ENCODE results near the gene CMTR1. TPM values are rescaled to one million over a fixed set of nuclear protein-coding genes. Genes with fewer than 3 reads are reported as not detected.

CMTR1 gene, protein sequence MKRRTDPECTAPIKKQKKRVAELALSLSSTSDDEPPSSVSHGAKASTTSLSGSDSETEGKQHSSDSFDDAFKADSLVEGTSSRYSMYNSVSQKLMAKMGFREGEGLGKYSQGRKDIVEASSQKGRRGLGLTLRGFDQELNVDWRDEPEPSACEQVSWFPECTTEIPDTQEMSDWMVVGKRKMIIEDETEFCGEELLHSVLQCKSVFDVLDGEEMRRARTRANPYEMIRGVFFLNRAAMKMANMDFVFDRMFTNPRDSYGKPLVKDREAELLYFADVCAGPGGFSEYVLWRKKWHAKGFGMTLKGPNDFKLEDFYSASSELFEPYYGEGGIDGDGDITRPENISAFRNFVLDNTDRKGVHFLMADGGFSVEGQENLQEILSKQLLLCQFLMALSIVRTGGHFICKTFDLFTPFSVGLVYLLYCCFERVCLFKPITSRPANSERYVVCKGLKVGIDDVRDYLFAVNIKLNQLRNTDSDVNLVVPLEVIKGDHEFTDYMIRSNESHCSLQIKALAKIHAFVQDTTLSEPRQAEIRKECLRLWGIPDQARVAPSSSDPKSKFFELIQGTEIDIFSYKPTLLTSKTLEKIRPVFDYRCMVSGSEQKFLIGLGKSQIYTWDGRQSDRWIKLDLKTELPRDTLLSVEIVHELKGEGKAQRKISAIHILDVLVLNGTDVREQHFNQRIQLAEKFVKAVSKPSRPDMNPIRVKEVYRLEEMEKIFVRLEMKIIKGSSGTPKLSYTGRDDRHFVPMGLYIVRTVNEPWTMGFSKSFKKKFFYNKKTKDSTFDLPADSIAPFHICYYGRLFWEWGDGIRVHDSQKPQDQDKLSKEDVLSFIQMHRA
- total RNA-seq, result 10 to 100 TPM; 15.6 to 22.3 (median 16.5) TPM
- long read RNA-seq, partial matches to known transcripts, result 1 of 2 reads
- long read RNA-seq, other reads (novel, unspliced or antisense), result 1 of 2 reads

DNA sequence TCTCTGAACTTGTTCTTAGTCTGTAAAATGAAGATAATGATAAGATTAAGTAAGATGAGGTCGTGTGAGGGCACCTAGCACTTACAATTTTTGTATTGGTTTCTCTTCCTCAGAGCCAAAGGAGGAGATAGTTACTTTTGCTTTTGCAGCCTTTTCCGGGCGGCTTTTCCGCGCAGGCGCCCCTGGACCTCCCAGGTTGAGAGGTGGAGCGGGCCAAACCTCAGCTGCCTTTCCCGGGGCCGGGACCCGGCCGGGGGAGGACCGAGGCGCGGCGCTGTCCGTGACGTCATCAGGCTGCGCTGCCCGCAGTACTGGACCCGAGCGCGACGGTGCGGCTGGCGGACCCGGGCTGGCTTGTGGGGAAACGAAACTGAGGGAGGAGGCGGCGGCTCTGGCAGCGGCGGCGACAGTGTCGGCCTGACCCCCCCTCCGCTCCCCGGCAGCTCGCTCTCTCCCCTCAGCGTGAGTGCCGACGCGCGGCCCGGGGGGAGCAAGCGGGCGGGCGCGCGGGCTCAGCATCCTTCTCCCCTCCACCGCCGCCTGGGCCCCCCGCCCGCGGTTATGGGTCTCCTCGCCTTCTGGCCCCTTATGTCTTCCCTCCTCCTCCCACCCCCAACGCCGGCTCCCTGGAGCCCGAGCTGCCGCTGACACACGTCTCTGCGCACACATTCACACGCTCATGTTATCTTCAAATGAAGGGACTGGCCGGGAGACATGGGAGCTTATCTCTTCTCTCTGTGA lies at the start of gene CMTR1:
CMTR1 (plus strand) TSS at position 306 of the 741 bp plus-strand sequence. CDS start 2,409 bp downstream, outside the sequence.
- H3K36me3 ChIP-seq, result peaks cover 4 to 24% (median 6%) of the 10 kb centered on the region in 4 donors
- WGBS (ENCODE audit: insufficient coverage, low coverage, low lambda C conversion rate, missing lambda C conversion rate), result 1% methylated on average over 26 of the region's 61 CpGs
- peak within 1 kb of the TSS; percentile 86 to 98 (median 96) for H3K4me3 ChIP-seq
- peaks cover 0 to 11% (median 4%) of the 10 kb centered on the region in 4 donors for H3K4me1 ChIP-seq
- DNase-seq (peak; percentile 96 to 98 (median 98)), ATAC-seq (peak; percentile 99 to 100 (median 99))
- intact Hi-C loops (cut with DNase I), result no loop called here
- H3K27me3 ChIP-seq, result no peaks in the 10 kb centered on the region
- TF ChIP-seq POLR2A (IDR thresholded peaks at IDR 0.05), result peak; percentile 74
- TF ChIP-seq, protein P1, sequence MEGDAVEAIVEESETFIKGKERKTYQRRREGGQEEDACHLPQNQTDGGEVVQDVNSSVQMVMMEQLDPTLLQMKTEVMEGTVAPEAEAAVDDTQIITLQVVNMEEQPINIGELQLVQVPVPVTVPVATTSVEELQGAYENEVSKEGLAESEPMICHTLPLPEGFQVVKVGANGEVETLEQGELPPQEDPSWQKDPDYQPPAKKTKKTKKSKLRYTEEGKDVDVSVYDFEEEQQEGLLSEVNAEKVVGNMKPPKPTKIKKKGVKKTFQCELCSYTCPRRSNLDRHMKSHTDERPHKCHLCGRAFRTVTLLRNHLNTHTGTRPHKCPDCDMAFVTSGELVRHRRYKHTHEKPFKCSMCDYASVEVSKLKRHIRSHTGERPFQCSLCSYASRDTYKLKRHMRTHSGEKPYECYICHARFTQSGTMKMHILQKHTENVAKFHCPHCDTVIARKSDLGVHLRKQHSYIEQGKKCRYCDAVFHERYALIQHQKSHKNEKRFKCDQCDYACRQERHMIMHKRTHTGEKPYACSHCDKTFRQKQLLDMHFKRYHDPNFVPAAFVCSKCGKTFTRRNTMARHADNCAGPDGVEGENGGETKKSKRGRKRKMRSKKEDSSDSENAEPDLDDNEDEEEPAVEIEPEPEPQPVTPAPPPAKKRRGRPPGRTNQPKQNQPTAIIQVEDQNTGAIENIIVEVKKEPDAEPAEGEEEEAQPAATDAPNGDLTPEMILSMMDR (IDR thresholded peaks at IDR 0.05), result peak in 1 of 4 donors; percentile 23
- no peaks in the 10 kb centered on the region for H3K9me3 ChIP-seq
- H3K27ac ChIP-seq, result peak within 1 kb of the TSS; percentile 64 to 86 (median 83)

DNA sequence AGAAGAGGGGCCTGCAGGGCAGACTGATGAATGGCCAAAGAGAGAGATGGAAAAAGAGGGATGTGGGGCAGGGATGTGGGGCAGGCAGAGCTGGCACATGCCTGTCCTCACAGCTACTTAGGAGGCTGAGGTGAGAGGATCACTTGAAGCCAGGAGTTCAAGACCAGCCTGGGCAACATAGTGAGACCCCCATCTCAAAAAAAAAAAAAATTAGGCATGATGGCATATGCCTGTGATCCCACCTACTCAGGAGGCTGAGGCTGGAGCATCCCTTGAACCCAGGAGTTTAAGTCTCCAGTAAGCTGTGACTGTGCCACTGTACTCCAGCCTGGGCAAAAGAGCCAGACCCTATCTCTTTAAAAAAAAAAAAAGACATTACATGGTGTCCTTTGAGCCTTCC lies 44.4 kb upstream of the CMTR1 start:
- no peak for TF ChIP-seq POLR2A (IDR thresholded peaks at IDR 0.05)
- TF ChIP-seq, protein P1 (IDR thresholded peaks at IDR 0.05), result no peak
- H3K27ac ChIP-seq, result no peak overlapping the region
- H3K27me3 ChIP-seq, result no peaks in the 10 kb centered on the region
- ATAC-seq, result no peak
- no peaks in the 10 kb centered on the region for H3K9me3 ChIP-seq
- intact Hi-C loops (cut with DNase I), result no loop called here
- no peak overlapping the region for H3K4me3 ChIP-seq
- peaks cover 0 to 5% (median 0%) of the 10 kb centered on the region in 4 donors for H3K4me1 ChIP-seq
- no peak for DNase-seq
- peaks cover 0 to 10% (median 5%) of the 10 kb centered on the region in 4 donors for H3K36me3 ChIP-seq

DNA sequence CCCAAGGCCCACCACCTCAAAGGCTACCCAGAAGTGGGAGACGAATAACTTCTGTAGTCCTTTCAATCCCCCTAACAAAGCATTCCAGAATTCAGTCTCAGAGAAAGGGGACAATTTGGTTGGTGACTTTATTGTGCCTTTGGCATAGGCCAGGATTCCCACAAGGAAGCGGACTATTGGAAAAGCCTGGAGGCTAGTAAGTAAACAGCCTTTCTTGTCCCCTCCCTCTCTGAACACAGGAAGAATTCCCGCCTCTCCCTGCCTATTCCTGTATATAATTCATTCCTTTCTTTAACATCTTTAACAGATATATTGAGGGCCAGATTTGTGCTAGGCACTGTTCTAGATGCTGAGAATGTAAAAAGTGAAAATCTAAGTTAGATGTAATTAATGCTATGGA lies 43.2 kb upstream of the CMTR1 start:
- H3K27me3 ChIP-seq, result no peaks in the 10 kb centered on the region
- no peaks in the 10 kb centered on the region for H3K9me3 ChIP-seq
- ATAC-seq (no peak), DNase-seq (no peak)
- no peak overlapping the region for H3K27ac ChIP-seq
- WGBS (ENCODE audit: insufficient coverage, low coverage, low lambda C conversion rate, missing lambda C conversion rate), result 95% methylated on average over 3 of the region's 3 CpGs
- peaks cover 0 to 10% (median 5%) of the 10 kb centered on the region in 4 donors for H3K36me3 ChIP-seq
- intact Hi-C loops (cut with DNase I), result no loop called here
- H3K4me1 ChIP-seq, result peaks cover 0 to 8% (median 0%) of the 10 kb centered on the region in 4 donors
- no peak overlapping the region for H3K4me3 ChIP-seq
- TF ChIP-seq, protein P1 (IDR thresholded peaks at IDR 0.05), result no peak
- TF ChIP-seq POLR2A (IDR thresholded peaks at IDR 0.05), result no peak

DNA sequence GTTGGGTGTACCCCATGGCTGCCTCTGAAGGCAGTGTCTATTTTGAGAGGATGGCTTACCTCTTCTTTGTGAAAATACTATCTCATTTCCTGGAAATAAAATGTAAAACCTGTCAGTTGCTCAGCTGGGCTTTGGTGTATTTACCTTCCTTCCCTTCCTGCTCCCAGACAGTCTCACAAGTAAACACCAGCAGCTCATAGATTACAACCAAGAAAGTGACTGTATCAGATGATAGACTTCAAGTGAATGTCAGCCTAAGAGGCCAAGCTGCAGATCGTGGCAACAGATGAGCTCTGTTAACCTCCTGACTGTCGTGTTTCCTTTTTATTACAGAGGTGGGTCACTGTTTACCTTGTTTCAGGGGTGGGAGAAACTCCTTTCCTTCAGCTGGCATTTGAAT lies 41.9 kb upstream of the CMTR1 start:
- Histone ChIP-seq H3K36me3 (peaks cover 0 to 10% (median 5%) of the 10 kb centered on the region in 4 donors), H3K9me3 (no peaks in the 10 kb centered on the region), H3K4me1 (peaks cover 0 to 8% (median 0%) of the 10 kb centered on the region in 4 donors), H3K27ac (no peak overlapping the region), H3K4me3 (no peak overlapping the region), H3K27me3 (no peaks in the 10 kb centered on the region)
- WGBS (ENCODE audit: insufficient coverage, low coverage, low lambda C conversion rate, missing lambda C conversion rate), result 60% methylated on average over 1 of the region's 2 CpGs
- ATAC-seq (no peak), DNase-seq (no peak)
- intact Hi-C loops (cut with DNase I), result no loop called here
- TF ChIP-seq, protein P1 (IDR thresholded peaks at IDR 0.05), result no peak
- no peak for TF ChIP-seq POLR2A (IDR thresholded peaks at IDR 0.05)
